T-helper 1 cell treated with Interleukin-12 subunit alpha and Interleukin-12 subunit beta and Interleukin-4 antibody, amounts not matched to agents 30 μg/mL and 1 μg/mL, for 36 hours (primary cell): ENCODE data around the gene POU2F1.

Experiments used
- H3K27ac Mint-ChIP-seq: one replicate; pipeline ENCODE4 v1.8.0; 2021; ENCODE audit warnings: mild to moderate bottlenecking, mixed read lengths
- H3K27me3 Mint-ChIP-seq: one replicate; pipeline ENCODE4 v1.8.0; 2021; ENCODE audit warnings: low read depth, mixed read lengths
- H3K36me3 Mint-ChIP-seq: one replicate; pipeline ENCODE4 v1.8.0; 2021; ENCODE audit warnings: low read depth, mixed read lengths
- H3K4me1 Mint-ChIP-seq: one replicate; pipeline ENCODE4 v1.8.0; 2021; ENCODE audit warnings: low read depth, mixed read lengths
- H3K4me3 Mint-ChIP-seq: one replicate; pipeline ENCODE4 v1.8.0; 2021; ENCODE audit warnings: mild to moderate bottlenecking, moderate library complexity, mixed read lengths
- H3K9me3 Mint-ChIP-seq: one replicate; pipeline ENCODE4 v1.8.0; 2021; ENCODE audit warnings: mixed read lengths

Gene POU2F1

GRCh38 chr1:167434306-167434705 is 213.6 kb downstream of the POU2F1 start:
- Mint-ChIP-seq H3K9me3 (no peaks in the 10 kb centered on the region), H3K27ac (no peak overlapping the region), H3K27me3 (no peaks in the 10 kb centered on the region), H3K36me3 (peaks cover 47% of the 10 kb centered on the region), H3K4me1 (peaks cover 34% of the 10 kb centered on the region), H3K4me3 (no peak overlapping the region)

- H3K4me1 Mint-ChIP-seq, result peaks cover 37% of the 10 kb centered on the region
- peak overlapping the region; percentile 63 for H3K27ac Mint-ChIP-seq
- no peak overlapping the region for H3K4me3 Mint-ChIP-seq
- H3K9me3 Mint-ChIP-seq, result no peaks in the 10 kb centered on the region
- peaks cover 54% of the 10 kb centered on the region for H3K36me3 Mint-ChIP-seq
- H3K27me3 Mint-ChIP-seq, result no peaks in the 10 kb centered on the region
These were observed 214.8 kb downstream of the POU2F1 start for GRCh38 chr1:167435484-167435883.

- H3K27ac Mint-ChIP-seq, result peak overlapping the region; percentile 62
- H3K4me3 Mint-ChIP-seq, result peak overlapping the region; percentile 22
- H3K4me1 Mint-ChIP-seq, result peaks cover 52% of the 10 kb centered on the region
- H3K27me3 Mint-ChIP-seq, result no peaks in the 10 kb centered on the region
- H3K9me3 Mint-ChIP-seq, result no peaks in the 10 kb centered on the region
- H3K36me3 Mint-ChIP-seq, result peaks cover 56% of the 10 kb centered on the region
These were observed 217.8 kb downstream of the POU2F1 start for GRCh38 chr1:167438171-167439138.

- peaks cover 59% of the 10 kb centered on the region for H3K4me1 Mint-ChIP-seq
- peaks cover 57% of the 10 kb centered on the region for H3K36me3 Mint-ChIP-seq
- H3K4me3 Mint-ChIP-seq, result no peak overlapping the region
- peak overlapping the region; percentile 55 for H3K27ac Mint-ChIP-seq
- H3K27me3 Mint-ChIP-seq, result no peaks in the 10 kb centered on the region
- H3K9me3 Mint-ChIP-seq, result no peaks in the 10 kb centered on the region
These were observed 218.8 kb downstream of the POU2F1 start for GRCh38 chr1:167439301-167439988.

- H3K4me3 Mint-ChIP-seq, result no peak overlapping the region
- H3K27ac Mint-ChIP-seq, result no peak overlapping the region
- H3K36me3 Mint-ChIP-seq, result peaks cover 56% of the 10 kb centered on the region
- no peaks in the 10 kb centered on the region for H3K9me3 Mint-ChIP-seq
- peaks cover 62% of the 10 kb centered on the region for H3K4me1 Mint-ChIP-seq
- no peaks in the 10 kb centered on the region for H3K27me3 Mint-ChIP-seq
These were observed 219.7 kb downstream of the POU2F1 start for GRCh38 chr1:167440345-167440744.

- Mint-ChIP-seq H3K36me3 (peaks cover 53% of the 10 kb centered on the region), H3K4me3 (no peak overlapping the region), H3K27me3 (no peaks in the 10 kb centered on the region)
These were observed 220.1 kb downstream of the POU2F1 start for GRCh38 chr1:167440776-167441175.

GRCh38 chr1:167441222-167441621 is 220.5 kb downstream of the POU2F1 start:
- Mint-ChIP-seq H3K36me3 (peaks cover 51% of the 10 kb centered on the region), H3K4me3 (no peak overlapping the region)

More at GRCh38 chr1:167440776-167441175, 220.1 kb downstream of the POU2F1 start:
- peaks cover 62% of the 10 kb centered on the region for H3K4me1 Mint-ChIP-seq
- H3K9me3 Mint-ChIP-seq, result no peaks in the 10 kb centered on the region
- no peak overlapping the region for H3K27ac Mint-ChIP-seq

GRCh38 chr1:167442142-167442848 is 221.6 kb downstream of the POU2F1 start:
- Mint-ChIP-seq H3K27me3 (no peaks in the 10 kb centered on the region), H3K9me3 (no peaks in the 10 kb centered on the region), H3K4me1 (peaks cover 63% of the 10 kb centered on the region), H3K4me3 (no peak overlapping the region), H3K36me3 (peaks cover 49% of the 10 kb centered on the region), H3K27ac (peak overlapping the region; percentile 81)

More at GRCh38 chr1:167441222-167441621, 220.5 kb downstream of the POU2F1 start:
- peak overlapping the region; percentile 49 for H3K27ac Mint-ChIP-seq
- H3K4me1 Mint-ChIP-seq, result peaks cover 62% of the 10 kb centered on the region
- H3K27me3 Mint-ChIP-seq, result no peaks in the 10 kb centered on the region
- no peaks in the 10 kb centered on the region for H3K9me3 Mint-ChIP-seq

GRCh38 chr1:167442854-167443565 is 222.3 kb downstream of the POU2F1 start:
- H3K4me3 Mint-ChIP-seq, result no peak overlapping the region
- peak overlapping the region; percentile 81 for H3K27ac Mint-ChIP-seq
- peaks cover 64% of the 10 kb centered on the region for H3K4me1 Mint-ChIP-seq
- peaks cover 43% of the 10 kb centered on the region for H3K36me3 Mint-ChIP-seq
- H3K9me3 Mint-ChIP-seq, result no peaks in the 10 kb centered on the region
- H3K27me3 Mint-ChIP-seq, result no peaks in the 10 kb centered on the region

GRCh38 chr1:167443757-167444156 is 223.1 kb downstream of the POU2F1 start:
- H3K36me3 Mint-ChIP-seq, result peaks cover 37% of the 10 kb centered on the region
- H3K27me3 Mint-ChIP-seq, result no peaks in the 10 kb centered on the region
- no peak overlapping the region for H3K4me3 Mint-ChIP-seq
- H3K9me3 Mint-ChIP-seq, result no peaks in the 10 kb centered on the region
- peak overlapping the region; percentile 37 for H3K27ac Mint-ChIP-seq
- peaks cover 64% of the 10 kb centered on the region for H3K4me1 Mint-ChIP-seq

GRCh38 chr1:167446966-167447365 is 226.3 kb downstream of the POU2F1 start:
- Mint-ChIP-seq H3K27ac (peak overlapping the region; percentile 96), H3K4me1 (peaks cover 63% of the 10 kb centered on the region), H3K36me3 (peaks cover 27% of the 10 kb centered on the region), H3K27me3 (no peaks in the 10 kb centered on the region), H3K4me3 (peak overlapping the region; percentile 75), H3K9me3 (no peaks in the 10 kb centered on the region)

- Mint-ChIP-seq H3K27me3 (no peaks in the 10 kb centered on the region), H3K36me3 (peaks cover 29% of the 10 kb centered on the region)
These were observed 226.9 kb downstream of the POU2F1 start for GRCh38 chr1:167447521-167448136.

GRCh38 chr1:167450843-167451242 is 230.2 kb downstream of the POU2F1 start:
- Mint-ChIP-seq H3K36me3 (peaks cover 20% of the 10 kb centered on the region), H3K4me1 (peaks cover 56% of the 10 kb centered on the region), H3K27ac (peak overlapping the region; percentile 88), H3K9me3 (no peaks in the 10 kb centered on the region), H3K27me3 (no peaks in the 10 kb centered on the region), H3K4me3 (peak overlapping the region; percentile 77)

More at GRCh38 chr1:167447521-167448136, 226.9 kb downstream of the POU2F1 start:
- H3K27ac Mint-ChIP-seq, result peak overlapping the region; percentile 96
- H3K9me3 Mint-ChIP-seq, result no peaks in the 10 kb centered on the region
- H3K4me3 Mint-ChIP-seq, result peak overlapping the region; percentile 75
- H3K4me1 Mint-ChIP-seq, result peaks cover 63% of the 10 kb centered on the region
